NCI-H82 (cell line): ENCODE results near the gene PAM16.
A peak's percentile ranks its signal among the peaks of the same experiment; 100 is the strongest.

ENCODE experiments used
- DNase-seq: peaks from one replicate; lab custom pipeline; 2025; lab: John Stamatoyannopoulos, UW

Gene PAM16

GRCh38 chr16:4298761-4299522 lies 52.2 kb downstream of the PAM16 start:
- DNase-seq: peak; percentile 94

- DNase-seq: no peak
Observed at GRCh38 chr16:4297480-4297879, 53.6 kb downstream of the PAM16 start.

GRCh38 chr16:4295581-4295980 lies 55.5 kb downstream of the PAM16 start:
- no peak for DNase-seq

GRCh38 chr16:4293822-4294457 lies 57.2 kb downstream of the PAM16 start:
- DNase-seq: peak; percentile 63

- peak; percentile 20 for DNase-seq
Observed at GRCh38 chr16:4293181-4293716, 57.9 kb downstream of the PAM16 start.

GRCh38 chr16:4291699-4292098 lies 59.4 kb downstream of the PAM16 start:
- no peak for DNase-seq
